Stimulated activated CD8-positive, alpha-beta memory T cell treated with anti-CD3 and anti-CD28 coated beads, Interleukin-7, amount 100 ng/mL, for 1 hour (primary cell): ENCODE results near the gene GZMM.

Experiments used
- DNase-seq, 2 donors: peaks; one replicate each; pipeline ENCODE4 v3.0.0-alpha.2; 2020; ENCODE audit warnings: low read depth in 2 of 2

The GZMM gene

GRCh38 chr19:512547-513365 lies 31.1 kb upstream of the GZMM start:
- DNase-seq = no peak

- DNase-seq = no peak
These were observed 30.3 kb upstream of the GZMM start for GRCh38 chr19:513368-514165.

- DNase-seq = no peak
These were observed 29.6 kb upstream of the GZMM start for GRCh38 chr19:514166-514663.

- no peak for DNase-seq
These were observed 25.9 kb upstream of the GZMM start for GRCh38 chr19:517721-518597.

- DNase-seq = peak in 1 of 2 donors; percentile 17
These were observed 25.1 kb upstream of the GZMM start for GRCh38 chr19:518598-519231.

GRCh38 chr19:519449-519865 lies 24.4 kb upstream of the GZMM start:
- no peak for DNase-seq

GRCh38 chr19:522726-523125 lies 21.1 kb upstream of the GZMM start:
- DNase-seq = no peak

GRCh38 chr19:524062-524674 lies 19.7 kb upstream of the GZMM start:
- DNase-seq = no peak

- no peak for DNase-seq
These were observed 18.8 kb upstream of the GZMM start for GRCh38 chr19:525029-525428.

- no peak for DNase-seq
These were observed 17.9 kb upstream of the GZMM start for GRCh38 chr19:525857-526419.

GRCh38 chr19:530134-531008 lies 13.5 kb upstream of the GZMM start:
- DNase-seq = no peak

GRCh38 chr19:531009-531752 lies 12.7 kb upstream of the GZMM start:
- DNase-seq = peak; percentile 68 to 74

GRCh38 chr19:531753-532560 lies 11.9 kb upstream of the GZMM start, which contains the start of gene CDC34:
Gene CDC34, plus strand, starts transcription at chr19:531760. Its CDS starts 172 bp downstream, at chr19:531932.
- DNase-seq = no peak

- no peak for DNase-seq
These were observed 11.1 kb upstream of the GZMM start for GRCh38 chr19:532561-533363.

- no peak for DNase-seq
These were observed 10.3 kb upstream of the GZMM start for GRCh38 chr19:533364-534058.

- DNase-seq = no peak
These were observed 9.8 kb upstream of the GZMM start for GRCh38 chr19:534088-534487.
